Subcutaneous adipose tissue (tissue), 4 donors: ENCODE results near the gene CFAP69. TPM values are rescaled to one million over a fixed set of nuclear protein-coding genes. Genes with fewer than 3 reads are reported as not detected.

Experiments
- total RNA-seq, 4 donors: library from RNA; depleted of rRNA; stranded (reverse); fragments of >200 nt; gene quantifications; one replicate each; pipeline ENCODE4 v1.1.0, GENCODE V29; 2016
- TF ChIP-seq, protein P1 (sequence below): fragments of 450-650 bp; IDR thresholded peaks from one replicate; pipeline ENCODE4 v1.5.1; 2016; ENCODE audit warnings: low read depth, mild to moderate bottlenecking, control low read depth, antibody characterized with exemption, moderate library complexity

Gene CFAP69
- total RNA-seq, 4 donors from 2014 or later, result 12.6 to 30.7 (median 21.2) TPM

DNA sequence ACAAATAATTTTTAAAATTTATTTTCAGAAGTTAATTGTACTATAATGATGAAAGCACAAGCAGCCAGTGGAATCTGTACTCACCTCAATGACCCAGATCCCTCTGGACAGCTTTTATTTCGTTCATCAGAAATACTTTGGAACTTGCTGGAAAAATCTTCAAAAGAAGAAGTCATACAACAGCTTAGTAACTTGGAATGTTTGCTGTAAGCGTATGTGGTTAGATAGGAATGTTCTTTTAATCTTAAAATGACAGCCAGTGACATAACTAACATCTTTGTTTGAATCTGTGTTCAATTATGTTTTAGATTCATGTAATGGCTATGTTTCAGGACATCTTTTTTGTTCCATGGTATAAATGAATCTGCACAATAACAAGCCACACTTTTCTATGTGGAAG, 26.8 kb downstream of the CFAP69 start:
- TF ChIP-seq, protein P1, sequence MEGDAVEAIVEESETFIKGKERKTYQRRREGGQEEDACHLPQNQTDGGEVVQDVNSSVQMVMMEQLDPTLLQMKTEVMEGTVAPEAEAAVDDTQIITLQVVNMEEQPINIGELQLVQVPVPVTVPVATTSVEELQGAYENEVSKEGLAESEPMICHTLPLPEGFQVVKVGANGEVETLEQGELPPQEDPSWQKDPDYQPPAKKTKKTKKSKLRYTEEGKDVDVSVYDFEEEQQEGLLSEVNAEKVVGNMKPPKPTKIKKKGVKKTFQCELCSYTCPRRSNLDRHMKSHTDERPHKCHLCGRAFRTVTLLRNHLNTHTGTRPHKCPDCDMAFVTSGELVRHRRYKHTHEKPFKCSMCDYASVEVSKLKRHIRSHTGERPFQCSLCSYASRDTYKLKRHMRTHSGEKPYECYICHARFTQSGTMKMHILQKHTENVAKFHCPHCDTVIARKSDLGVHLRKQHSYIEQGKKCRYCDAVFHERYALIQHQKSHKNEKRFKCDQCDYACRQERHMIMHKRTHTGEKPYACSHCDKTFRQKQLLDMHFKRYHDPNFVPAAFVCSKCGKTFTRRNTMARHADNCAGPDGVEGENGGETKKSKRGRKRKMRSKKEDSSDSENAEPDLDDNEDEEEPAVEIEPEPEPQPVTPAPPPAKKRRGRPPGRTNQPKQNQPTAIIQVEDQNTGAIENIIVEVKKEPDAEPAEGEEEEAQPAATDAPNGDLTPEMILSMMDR, result no peak

DNA sequence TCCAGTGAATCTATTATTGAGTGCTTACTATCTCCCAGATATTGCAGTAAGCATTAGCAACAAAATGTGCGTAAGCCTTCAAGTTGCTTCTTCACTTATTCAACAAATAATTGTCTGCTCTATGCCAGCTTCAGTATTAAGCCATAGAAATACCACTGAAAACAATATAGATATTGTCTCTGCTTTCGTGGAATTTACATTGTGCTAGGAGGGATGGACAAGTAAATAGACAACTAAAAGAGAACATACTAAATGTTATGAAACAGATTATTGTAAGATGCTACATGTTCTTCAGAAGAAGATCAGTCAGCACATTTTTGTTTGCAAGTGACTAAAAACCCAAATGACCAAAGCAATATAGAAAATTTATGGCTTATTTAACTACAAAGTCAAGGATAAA, 27.3 kb downstream of the CFAP69 start:
- TF ChIP-seq, protein P1, result no peak

DNA sequence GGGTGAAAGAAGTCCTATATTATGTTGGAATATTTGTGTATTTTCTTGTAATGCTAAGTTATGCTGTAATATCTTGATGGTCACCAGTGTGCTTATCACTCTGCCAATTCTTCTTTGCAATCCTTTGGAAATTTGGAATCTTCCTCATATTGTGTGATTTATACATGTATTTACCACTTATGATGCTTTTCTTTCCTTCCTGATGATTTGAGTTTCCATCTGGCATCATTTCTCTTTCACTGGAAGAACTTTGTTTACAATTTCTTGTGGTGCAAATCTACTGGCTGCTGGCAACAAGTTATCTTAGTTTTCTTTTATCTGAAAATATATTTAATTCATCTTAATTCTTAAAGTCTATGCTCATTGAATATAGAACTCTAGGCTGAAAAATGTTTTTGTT, 29.2 kb downstream of the CFAP69 start:
- TF ChIP-seq, protein P1, result no peak

DNA sequence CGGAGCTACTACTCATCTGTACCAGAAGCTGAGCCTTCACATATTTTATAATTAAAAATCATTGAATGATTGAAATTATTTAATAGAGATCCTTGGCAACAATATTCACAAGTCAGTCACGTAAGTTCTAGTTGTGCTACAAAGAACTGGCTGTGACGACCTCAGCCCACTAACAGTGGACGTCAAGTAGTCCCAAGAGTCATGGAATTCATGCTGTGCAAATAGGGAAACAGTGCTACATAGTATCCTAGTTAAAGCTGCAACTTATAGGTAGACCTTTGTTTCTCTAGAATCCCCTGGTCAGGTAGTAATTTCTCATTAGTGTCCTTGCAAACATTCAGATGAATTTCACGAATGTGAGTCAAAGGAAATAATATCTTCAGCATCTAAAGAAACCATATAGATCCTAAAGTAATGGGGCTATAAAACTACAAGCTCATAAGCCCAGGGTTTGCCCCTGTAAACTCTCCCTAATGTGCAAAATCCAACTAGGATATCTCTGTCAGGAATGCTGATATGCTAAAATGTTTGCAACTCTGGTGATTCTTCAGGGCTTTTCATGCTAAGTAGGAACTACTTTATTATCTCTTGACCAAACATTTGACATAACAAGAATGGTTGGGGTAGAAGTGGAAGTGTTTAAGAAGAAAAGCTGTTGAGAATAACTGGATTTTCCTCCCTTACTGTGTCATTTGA, 31.2 kb downstream of the CFAP69 start:
- TF ChIP-seq, protein P1, result no peak

GRCh38 chr7:90288154-90288553, 43.2 kb downstream of the CFAP69 start:
- TF ChIP-seq, protein P1, result no peak

DNA sequence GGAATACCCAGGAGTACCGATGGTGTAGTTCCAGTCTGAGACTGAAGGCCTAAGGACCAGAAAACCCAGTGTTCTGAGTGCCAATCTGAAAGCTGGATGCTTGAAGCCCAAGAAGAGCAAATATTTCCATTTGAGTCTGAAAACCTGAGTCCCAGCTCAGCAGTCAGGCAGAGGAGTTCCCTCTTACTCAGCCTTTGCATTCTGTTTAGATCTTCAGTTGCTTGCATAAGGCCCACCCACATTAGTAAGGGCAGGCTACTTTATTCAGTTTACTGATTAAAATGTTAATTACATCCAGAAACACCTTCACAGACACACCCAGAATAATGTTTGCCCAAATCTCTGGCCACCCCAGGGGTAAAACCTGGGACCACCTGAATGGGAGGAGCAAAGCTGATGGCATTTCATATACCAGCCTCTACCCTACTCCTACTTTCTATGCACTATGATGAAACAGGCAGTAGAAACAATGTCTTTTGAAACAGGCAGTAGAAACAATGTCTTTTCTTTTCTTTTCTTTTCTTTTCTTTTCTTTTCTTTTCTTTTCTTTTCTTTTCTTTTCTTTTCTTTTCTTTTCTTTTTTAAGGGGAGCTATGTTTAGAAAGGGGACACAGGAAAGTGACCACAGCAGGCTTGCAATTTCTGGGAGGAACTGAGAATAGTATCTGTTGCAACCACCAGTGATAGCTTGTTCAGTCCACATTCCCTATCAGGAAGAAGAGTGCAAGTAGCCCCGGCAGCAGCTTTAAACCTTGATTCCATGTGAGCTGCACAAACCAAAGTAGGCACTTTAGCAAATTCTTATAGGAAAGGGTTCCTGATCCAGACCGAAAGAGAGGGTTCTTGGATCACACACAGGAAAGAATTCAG, 45.5 kb downstream of the CFAP69 start:
- TF ChIP-seq, protein P1, result no peak
